Measurements from ENCODE around the gene PABPC1L. TPM values are rescaled to one million over a fixed set of nuclear protein-coding genes. Genes with fewer than 3 reads are reported as not detected.

Gene PABPC1L
- total and polyA plus RNA-seq, 2 of the 13 experiments (the other 11 are each of a cell fraction or from before 2014, with no cell fraction given) = 30.8 to 252 TPM

DNA sequence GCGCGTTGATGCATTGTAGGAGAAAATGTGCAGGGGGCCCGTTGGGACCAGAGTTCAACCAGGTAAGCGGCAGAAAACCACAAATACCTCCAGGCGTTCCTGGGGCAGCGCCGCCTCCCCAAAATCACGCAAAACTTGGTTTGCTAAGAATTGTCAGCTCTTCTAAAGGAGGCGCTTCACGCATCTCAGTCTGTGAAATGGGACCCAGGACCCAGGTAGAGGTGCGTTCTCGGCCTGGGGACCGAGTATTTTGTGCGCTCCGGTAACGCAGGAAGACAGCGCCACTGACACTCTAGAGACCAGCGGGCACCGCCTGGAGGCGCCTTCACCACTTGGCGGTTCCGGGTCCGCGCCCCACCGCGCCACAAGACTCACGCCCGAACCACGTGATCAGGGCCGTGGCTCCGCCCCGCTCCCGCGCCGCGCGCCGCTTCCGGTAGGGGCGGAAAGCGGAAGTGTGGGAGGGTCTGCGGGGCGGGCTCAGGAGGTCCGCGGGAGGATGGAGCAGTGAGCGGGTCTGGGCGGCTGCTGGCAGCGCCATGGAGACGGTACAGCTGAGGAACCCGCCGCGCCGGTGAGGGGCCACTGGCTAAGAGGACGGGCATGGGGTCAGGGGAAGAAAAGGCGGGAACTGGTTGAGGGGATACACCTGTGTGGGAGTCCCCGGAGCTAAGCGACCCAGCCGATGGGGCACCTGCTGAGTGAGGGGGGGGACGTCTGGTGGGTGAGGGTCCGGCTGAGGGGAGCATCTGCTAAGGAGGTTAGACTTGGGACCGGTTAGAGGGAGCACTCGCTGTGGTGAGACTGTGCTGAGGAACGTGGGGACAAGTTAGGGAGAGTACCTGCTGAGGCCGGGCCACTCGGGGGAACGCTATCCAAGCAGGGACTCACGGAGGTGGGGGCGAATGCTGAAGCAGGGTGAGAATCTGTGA, 56.4 kb downstream of the PABPC1L start, which contains the start of gene STK4 (continued):
- TF ChIP-seq ARHGAP35 (CRISPR knock-in tag; IDR thresholded peaks at IDR 0.05; ENCODE audit: borderline replicate concordance) = peak; percentile 97
- TF ChIP-seq, protein P1, sequence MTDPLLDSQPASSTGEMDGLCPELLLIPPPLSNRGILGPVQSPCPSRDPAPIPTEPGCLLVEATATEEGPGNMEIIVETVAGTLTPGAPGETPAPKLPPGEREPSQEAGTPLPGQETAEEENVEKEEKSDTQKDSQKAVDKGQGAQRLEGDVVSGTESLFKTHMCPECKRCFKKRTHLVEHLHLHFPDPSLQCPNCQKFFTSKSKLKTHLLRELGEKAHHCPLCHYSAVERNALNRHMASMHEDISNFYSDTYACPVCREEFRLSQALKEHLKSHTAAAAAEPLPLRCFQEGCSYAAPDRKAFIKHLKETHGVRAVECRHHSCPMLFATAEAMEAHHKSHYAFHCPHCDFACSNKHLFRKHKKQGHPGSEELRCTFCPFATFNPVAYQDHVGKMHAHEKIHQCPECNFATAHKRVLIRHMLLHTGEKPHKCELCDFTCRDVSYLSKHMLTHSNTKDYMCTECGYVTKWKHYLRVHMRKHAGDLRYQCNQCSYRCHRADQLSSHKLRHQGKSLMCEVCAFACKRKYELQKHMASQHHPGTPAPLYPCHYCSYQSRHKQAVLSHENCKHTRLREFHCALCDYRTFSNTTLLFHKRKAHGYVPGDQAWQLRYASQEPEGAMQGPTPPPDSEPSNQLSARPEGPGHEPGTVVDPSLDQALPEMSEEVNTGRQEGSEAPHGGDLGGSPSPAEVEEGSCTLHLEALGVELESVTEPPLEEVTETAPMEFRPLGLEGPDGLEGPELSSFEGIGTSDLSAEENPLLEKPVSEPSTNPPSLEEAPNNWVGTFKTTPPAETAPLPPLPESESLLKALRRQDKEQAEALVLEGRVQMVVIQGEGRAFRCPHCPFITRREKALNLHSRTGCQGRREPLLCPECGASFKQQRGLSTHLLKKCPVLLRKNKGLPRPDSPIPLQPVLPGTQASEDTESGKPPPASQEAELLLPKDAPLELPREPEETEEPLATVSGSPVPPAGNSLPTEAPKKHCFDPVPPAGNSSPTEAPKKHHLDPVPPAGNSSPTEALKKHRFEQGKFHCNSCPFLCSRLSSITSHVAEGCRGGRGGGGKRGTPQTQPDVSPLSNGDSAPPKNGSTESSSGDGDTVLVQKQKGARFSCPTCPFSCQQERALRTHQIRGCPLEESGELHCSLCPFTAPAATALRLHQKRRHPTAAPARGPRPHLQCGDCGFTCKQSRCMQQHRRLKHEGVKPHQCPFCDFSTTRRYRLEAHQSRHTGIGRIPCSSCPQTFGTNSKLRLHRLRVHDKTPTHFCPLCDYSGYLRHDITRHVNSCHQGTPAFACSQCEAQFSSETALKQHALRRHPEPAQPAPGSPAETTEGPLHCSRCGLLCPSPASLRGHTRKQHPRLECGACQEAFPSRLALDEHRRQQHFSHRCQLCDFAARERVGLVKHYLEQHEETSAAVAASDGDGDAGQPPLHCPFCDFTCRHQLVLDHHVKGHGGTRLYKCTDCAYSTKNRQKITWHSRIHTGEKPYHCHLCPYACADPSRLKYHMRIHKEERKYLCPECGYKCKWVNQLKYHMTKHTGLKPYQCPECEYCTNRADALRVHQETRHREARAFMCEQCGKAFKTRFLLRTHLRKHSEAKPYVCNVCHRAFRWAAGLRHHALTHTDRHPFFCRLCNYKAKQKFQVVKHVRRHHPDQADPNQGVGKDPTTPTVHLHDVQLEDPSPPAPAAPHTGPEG (CRISPR knock-in tag; IDR thresholded peaks at IDR 0.05) = peak; percentile 92
- no peak for TF ChIP-seq ZNF644 (CRISPR knock-in tag; IDR thresholded peaks at IDR 0.05; ENCODE audit: low read depth)
- TF ChIP-seq, protein P2, sequence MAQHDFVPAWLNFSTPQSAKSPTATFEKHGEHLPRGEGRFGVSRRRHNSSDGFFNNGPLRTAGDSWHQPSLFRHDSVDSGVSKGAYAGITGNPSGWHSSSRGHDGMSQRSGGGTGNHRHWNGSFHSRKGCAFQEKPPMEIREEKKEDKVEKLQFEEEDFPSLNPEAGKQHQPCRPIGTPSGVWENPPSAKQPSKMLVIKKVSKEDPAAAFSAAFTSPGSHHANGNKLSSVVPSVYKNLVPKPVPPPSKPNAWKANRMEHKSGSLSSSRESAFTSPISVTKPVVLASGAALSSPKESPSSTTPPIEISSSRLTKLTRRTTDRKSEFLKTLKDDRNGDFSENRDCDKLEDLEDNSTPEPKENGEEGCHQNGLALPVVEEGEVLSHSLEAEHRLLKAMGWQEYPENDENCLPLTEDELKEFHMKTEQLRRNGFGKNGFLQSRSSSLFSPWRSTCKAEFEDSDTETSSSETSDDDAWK (CRISPR knock-in tag; IDR thresholded peaks at IDR 0.05) = no peak
- TF ChIP-seq, protein P3, sequence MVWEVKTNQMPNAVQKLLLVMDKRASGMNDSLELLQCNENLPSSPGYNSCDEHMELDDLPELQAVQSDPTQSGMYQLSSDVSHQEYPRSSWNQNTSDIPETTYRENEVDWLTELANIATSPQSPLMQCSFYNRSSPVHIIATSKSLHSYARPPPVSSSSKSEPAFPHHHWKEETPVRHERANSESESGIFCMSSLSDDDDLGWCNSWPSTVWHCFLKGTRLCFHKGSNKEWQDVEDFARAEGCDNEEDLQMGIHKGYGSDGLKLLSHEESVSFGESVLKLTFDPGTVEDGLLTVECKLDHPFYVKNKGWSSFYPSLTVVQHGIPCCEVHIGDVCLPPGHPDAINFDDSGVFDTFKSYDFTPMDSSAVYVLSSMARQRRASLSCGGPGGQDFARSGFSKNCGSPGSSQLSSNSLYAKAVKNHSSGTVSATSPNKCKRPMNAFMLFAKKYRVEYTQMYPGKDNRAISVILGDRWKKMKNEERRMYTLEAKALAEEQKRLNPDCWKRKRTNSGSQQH (CRISPR knock-in tag; IDR thresholded peaks at IDR 0.05; ENCODE audit: low read depth) = peak; percentile 57
- peak; percentile 92 for TF ChIP-seq ZNF230 (CRISPR knock-in tag; IDR thresholded peaks at IDR 0.05)
- no peak for TF ChIP-seq ZSCAN22 (CRISPR knock-in tag; IDR thresholded peaks at IDR 0.05)
- TF ChIP-seq IRF2 (CRISPR knock-in tag; IDR thresholded peaks at IDR 0.05) = peak; percentile 96
- peak; percentile 36; the same call in 1 of the 2 replicates for TF ChIP-seq NCOR1 (IDR thresholded peaks at IDR 0.05; ENCODE audit: borderline replicate concordance, low read length)
- TF ChIP-seq, protein P4, sequence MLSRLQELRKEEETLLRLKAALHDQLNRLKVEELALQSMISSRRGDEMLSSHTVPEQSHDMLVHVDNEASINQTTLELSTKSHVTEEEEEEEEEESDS (CRISPR knock-in tag; IDR thresholded peaks at IDR 0.05; ENCODE audit: borderline replicate concordance) = peak; percentile 92; the same call in 1 of the 2 replicates
- peak; percentile 74 for TF ChIP-seq FOSL2 (CRISPR knock-in tag; IDR thresholded peaks at IDR 0.05)
- TF ChIP-seq ZFP1 (CRISPR knock-in tag; IDR thresholded peaks at IDR 0.05) = peak; percentile 74
- no peak for TF ChIP-seq ZNF75D (CRISPR knock-in tag; IDR thresholded peaks at IDR 0.05; ENCODE audit: borderline replicate concordance)
- TF ChIP-seq RFX1 (IDR thresholded peaks at IDR 0.05) = peak; percentile 21; the same call in 1 of the 2 replicates
- TF ChIP-seq, protein P5, sequence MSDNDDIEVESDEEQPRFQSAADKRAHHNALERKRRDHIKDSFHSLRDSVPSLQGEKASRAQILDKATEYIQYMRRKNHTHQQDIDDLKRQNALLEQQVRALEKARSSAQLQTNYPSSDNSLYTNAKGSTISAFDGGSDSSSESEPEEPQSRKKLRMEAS (IDR thresholded peaks at IDR 0.05) = peak; percentile 95
- no peak; the same call in 1 of the 2 replicates for TF ChIP-seq FOXJ3 (CRISPR knock-in tag; IDR thresholded peaks at IDR 0.05; ENCODE audit: borderline replicate concordance)
- TF ChIP-seq, protein P6, sequence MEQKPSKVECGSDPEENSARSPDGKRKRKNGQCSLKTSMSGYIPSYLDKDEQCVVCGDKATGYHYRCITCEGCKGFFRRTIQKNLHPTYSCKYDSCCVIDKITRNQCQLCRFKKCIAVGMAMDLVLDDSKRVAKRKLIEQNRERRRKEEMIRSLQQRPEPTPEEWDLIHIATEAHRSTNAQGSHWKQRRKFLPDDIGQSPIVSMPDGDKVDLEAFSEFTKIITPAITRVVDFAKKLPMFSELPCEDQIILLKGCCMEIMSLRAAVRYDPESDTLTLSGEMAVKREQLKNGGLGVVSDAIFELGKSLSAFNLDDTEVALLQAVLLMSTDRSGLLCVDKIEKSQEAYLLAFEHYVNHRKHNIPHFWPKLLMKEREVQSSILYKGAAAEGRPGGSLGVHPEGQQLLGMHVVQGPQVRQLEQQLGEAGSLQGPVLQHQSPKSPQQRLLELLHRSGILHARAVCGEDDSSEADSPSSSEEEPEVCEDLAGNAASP (CRISPR knock-in tag; IDR thresholded peaks at IDR 0.05; ENCODE audit: borderline replicate concordance) = peak; percentile 70; the same call in 1 of the 2 replicates

Data from HepG2 (cell line).